ENCODE measurements around the gene HPS6. TPM values are rescaled to one million over a fixed set of nuclear protein-coding genes. Genes with fewer than 3 reads are reported as not detected.

HPS6 gene
- total and polyA plus RNA-seq, 9 of the 15 experiments (the other 6 are each of a cell fraction or from before 2014, with no cell fraction given) = 0.45 to 14.0 (median 4.5) TPM

DNA sequence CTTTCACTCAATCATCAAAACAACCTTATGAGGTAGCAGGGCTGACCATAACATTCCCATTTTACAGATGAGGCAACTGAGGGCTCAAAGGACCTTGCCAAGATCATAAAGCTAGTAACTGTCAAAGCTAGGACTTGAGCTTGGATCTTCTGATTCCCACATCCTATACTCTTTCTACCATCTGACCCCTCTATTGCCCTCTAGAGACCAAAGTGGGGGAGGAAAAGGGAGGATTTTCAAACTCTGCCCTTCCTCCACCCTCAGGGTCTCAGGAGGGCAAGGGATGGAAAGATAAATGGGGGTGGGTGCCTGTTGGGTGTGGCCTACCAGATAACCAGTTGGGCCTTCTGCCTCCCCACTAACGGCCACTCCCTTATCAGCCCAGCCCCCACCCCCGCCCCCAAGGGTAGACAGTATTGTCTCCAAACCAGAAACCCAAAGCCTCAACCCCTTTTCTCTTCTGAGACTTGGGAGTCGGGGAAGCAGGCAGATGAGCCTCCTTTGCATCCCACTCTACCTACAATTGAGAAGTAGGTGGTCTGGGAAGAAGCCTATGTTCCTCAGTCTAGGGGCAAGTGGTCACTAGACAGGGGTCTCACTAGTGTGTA is 47.2 kb downstream of the HPS6 start (continued):
- TF ChIP-seq ZNF324 (CRISPR knock-in tag; IDR thresholded peaks at IDR 0.05) (no peak), ZNF551 (CRISPR knock-in tag; IDR thresholded peaks at IDR 0.05) (no peak), VEZF1 (CRISPR knock-in tag; IDR thresholded peaks at IDR 0.05) (peak; percentile 92), CREB1 (IDR thresholded peaks at IDR 0.05) (no peak), CREB1 (CRISPR knock-in tag; IDR thresholded peaks at IDR 0.05) (no peak), HDAC2 (IDR thresholded peaks at IDR 0.05) (peak; percentile 96), ZNF76 (CRISPR knock-in tag; IDR thresholded peaks at IDR 0.05; ENCODE audit: borderline replicate concordance) (no peak), NKRF (IDR thresholded peaks at IDR 0.05; ENCODE audit: borderline replicate concordance) (no peak), EP400 (IDR thresholded peaks at IDR 0.05) (peak; percentile 66), NFXL1 (CRISPR knock-in tag; IDR thresholded peaks at IDR 0.05) (no peak), RBM25 (IDR thresholded peaks at IDR 0.05; ENCODE audit: low read depth, low read length, severe bottlenecking) (peak; percentile 97), PHF8 (IDR thresholded peaks at IDR 0.05; ENCODE audit: borderline replicate concordance, low read length) (no peak; the same call in 1 of the 2 replicates), NCOA4 (IDR thresholded peaks at IDR 0.05; ENCODE audit: partially characterized antibody) (no peak), RCOR1 (IDR thresholded peaks at IDR 0.05; ENCODE audit: borderline replicate concordance in 1 of 2, low read depth in 2 of 2, low read length in 2 of 2) (peak in 1 of 2 experiments; percentile 85; a peak in 2 of 4 replicates), CBFA2T2 (conservative IDR thresholded peaks at IDR 0.05) (peak; percentile 90), POLR2AphosphoS5 (IDR thresholded peaks at IDR 0.05; ENCODE audit: control insufficient read depth, insufficient read depth, low read depth, low read length) (peak; percentile 93)
- TF ChIP-seq, protein P1, sequence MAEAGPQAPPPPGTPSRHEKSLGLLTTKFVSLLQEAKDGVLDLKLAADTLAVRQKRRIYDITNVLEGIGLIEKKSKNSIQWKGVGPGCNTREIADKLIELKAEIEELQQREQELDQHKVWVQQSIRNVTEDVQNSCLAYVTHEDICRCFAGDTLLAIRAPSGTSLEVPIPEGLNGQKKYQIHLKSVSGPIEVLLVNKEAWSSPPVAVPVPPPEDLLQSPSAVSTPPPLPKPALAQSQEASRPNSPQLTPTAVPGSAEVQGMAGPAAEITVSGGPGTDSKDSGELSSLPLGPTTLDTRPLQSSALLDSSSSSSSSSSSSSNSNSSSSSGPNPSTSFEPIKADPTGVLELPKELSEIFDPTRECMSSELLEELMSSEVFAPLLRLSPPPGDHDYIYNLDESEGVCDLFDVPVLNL (CRISPR knock-in tag; IDR thresholded peaks at IDR 0.05; ENCODE audit: low read depth) = no peak
- TF ChIP-seq, protein P2, sequence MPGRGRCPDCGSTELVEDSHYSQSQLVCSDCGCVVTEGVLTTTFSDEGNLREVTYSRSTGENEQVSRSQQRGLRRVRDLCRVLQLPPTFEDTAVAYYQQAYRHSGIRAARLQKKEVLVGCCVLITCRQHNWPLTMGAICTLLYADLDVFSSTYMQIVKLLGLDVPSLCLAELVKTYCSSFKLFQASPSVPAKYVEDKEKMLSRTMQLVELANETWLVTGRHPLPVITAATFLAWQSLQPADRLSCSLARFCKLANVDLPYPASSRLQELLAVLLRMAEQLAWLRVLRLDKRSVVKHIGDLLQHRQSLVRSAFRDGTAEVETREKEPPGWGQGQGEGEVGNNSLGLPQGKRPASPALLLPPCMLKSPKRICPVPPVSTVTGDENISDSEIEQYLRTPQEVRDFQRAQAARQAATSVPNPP (IDR thresholded peaks at IDR 0.05; ENCODE audit: borderline replicate concordance, insufficient read depth, insufficient read length) = no peak
- TF ChIP-seq, protein P3, sequence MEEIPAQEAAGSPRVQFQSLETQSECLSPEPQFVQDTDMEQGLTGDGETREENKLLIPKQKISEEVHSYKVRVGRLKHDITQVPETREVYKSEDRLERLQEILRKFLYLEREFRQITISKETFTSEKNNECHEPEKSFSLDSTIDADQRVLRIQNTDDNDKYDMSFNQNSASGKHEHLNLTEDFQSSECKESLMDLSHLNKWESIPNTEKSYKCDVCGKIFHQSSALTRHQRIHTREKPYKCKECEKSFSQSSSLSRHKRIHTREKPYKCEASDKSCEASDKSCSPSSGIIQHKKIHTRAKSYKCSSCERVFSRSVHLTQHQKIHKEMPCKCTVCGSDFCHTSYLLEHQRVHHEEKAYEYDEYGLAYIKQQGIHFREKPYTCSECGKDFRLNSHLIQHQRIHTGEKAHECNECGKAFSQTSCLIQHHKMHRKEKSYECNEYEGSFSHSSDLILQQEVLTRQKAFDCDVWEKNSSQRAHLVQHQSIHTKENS (CRISPR knock-in tag; IDR thresholded peaks at IDR 0.05) = no peak
- TF ChIP-seq, protein P4, sequence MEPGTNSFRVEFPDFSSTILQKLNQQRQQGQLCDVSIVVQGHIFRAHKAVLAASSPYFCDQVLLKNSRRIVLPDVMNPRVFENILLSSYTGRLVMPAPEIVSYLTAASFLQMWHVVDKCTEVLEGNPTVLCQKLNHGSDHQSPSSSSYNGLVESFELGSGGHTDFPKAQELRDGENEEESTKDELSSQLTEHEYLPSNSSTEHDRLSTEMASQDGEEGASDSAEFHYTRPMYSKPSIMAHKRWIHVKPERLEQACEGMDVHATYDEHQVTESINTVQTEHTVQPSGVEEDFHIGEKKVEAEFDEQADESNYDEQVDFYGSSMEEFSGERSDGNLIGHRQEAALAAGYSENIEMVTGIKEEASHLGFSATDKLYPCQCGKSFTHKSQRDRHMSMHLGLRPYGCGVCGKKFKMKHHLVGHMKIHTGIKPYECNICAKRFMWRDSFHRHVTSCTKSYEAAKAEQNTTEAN (CRISPR knock-in tag; IDR thresholded peaks at IDR 0.05) = no peak

Data from K562 (cell line).